ENCODE results near the gene RAB11FIP4.

RAB11FIP4 gene

DNA sequence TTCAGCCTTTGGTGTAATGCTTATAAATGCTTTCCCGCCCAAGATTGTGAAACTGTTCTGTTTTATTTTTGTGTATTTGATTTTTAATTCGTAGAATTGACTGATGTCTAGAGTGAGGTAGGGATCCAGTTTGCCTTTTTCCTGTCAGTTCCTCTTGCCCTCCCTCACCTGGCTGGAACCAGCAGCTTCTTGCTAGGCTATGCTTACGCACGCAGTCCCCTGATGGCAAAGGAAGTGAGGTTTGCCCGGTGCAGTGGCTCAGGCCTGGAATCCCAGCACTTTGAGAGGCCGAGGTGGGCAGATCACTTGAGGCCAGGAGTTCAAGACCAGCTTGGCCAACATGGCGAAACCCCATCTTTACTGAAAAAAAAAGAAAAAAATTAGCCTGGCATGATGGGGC lies 51.9 kb downstream of the RAB11FIP4 start:
- Histone ChIP-seq H3K27ac (no peak overlapping the region), H3K36me3 (ENCODE audit: insufficient read depth, low read length) (no peaks in the 10 kb centered on the region), H3K9ac (ENCODE audit: insufficient read length) (no peak overlapping the region), H3K9me3 (ENCODE audit: low read depth, low read length) (no peaks in the 10 kb centered on the region), H3K4me3 (no peak overlapping the region)
- TF ChIP-seq POLR2AphosphoS5 (IDR thresholded peaks at IDR 0.05; ENCODE audit: borderline replicate concordance, low read depth, low read length) (no peak), EZH2 (IDR thresholded peaks at IDR 0.05) (no peak), FOXP2 (optimal IDR thresholded peaks at IDR 0.05; ENCODE audit: control extremely low read depth, extremely low read length, insufficient read depth) (no peak)
- DNase-seq (ENCODE audit: low read depth, low spot score): no peak

DNA sequence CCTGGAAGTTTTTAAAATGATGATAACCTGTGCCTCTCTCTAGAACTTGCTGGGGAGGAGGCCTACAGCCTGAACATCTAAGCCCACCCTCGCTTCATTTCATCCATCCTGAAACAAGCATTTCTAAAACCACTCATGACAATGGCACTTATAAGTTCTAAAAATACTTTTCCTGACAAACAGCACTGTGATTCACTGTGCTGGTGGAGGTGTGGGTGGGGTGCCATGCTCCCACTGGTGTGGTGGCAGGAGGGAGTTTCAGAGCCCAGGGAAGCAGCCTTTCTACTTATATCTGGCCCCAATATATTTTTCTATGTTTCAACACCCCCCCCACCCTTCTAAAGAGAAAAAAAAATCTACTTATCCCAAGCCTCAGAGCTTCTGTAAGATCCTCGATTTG lies 52.6 kb downstream of the RAB11FIP4 start:
- Histone ChIP-seq H3K4me3 (no peak overlapping the region), H3K9ac (ENCODE audit: insufficient read length) (no peak overlapping the region), H3K9me3 (ENCODE audit: low read depth, low read length) (no peaks in the 10 kb centered on the region), H3K36me3 (ENCODE audit: insufficient read depth, low read length) (no peaks in the 10 kb centered on the region), H3K27ac (no peak overlapping the region)
- no peak for DNase-seq (ENCODE audit: low read depth, low spot score)
- no peak for TF ChIP-seq EZH2 (IDR thresholded peaks at IDR 0.05)
- no peak for TF ChIP-seq FOXP2 (optimal IDR thresholded peaks at IDR 0.05; ENCODE audit: control extremely low read depth, extremely low read length, insufficient read depth)
- no peak for TF ChIP-seq POLR2AphosphoS5 (IDR thresholded peaks at IDR 0.05; ENCODE audit: borderline replicate concordance, low read depth, low read length)

DNA sequence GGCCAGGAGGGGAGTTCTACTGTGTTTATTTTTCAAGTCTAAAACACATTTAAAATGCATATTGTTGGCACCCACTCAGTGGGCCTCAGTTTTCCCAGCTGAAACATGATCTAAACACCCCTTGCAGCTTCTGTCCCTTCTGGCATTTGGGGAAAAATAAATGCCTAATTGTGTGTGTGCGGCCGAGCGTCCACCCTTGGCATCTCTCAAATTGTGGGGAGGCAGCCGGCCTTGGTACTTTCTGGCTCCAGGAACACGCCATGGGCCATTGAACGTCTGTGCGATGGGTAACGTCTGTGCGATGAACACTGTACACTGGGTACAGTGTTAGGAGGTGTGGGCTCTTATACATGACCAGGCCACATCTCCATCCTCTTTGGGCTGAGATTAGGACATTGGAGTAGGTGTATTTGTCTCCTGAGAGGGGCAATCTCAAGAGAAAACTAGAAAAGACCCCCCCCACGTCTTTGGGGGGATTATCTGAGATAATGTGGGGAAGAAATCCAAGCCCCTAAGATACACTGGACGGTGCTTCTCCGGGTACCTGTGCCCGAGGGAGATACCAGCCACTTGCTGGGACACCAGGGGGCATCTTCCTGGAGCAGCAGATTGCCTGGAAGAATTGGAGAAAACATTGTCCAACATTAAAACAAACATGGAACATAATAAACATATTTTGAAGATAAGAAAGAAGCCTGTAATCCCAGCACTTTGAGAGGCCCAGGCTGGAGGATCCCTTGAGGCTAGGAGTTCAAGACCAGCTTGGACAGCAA lies 54.9 kb downstream of the RAB11FIP4 start:
- Histone ChIP-seq H3K9ac (ENCODE audit: insufficient read length) (no peak overlapping the region), H3K36me3 (ENCODE audit: insufficient read depth, low read length) (no peaks in the 10 kb centered on the region), H3K4me3 (no peak overlapping the region), H3K27ac (no peak overlapping the region), H3K9me3 (ENCODE audit: low read depth, low read length) (no peaks in the 10 kb centered on the region)
- TF ChIP-seq POLR2AphosphoS5 (IDR thresholded peaks at IDR 0.05; ENCODE audit: borderline replicate concordance, low read depth, low read length) (no peak), EZH2 (IDR thresholded peaks at IDR 0.05) (no peak)
- DNase-seq (ENCODE audit: low read depth, low spot score): no peak

DNA sequence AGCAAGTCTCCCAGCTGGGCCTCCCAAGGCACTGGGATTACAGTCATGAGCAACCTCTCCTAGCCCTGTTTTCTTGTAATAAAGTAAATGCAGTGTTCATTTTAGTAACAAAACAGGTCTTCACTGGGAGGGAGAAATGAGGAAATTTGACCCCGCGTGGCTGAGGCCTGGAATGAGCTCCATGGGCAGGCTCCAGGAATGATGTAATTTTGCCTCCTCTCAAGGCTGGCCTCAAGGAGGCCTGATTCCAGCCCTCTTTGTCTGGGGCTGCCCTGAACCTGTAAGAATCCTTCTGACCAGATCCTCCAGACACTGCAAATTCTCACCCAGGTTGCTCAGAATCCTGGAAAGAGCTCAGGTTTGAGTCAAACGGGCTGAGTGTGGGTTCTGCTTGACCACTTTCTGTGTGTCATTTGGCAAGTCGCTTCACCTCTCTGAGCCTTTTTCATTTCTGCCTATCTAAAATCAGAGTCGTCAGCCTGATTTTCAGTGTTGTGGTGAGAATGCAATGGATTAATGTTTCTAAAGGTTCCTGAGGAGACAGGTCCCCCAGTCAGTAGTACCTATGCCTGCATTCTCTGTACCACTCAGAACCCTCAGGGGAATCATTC lies 57.1 kb downstream of the RAB11FIP4 start:
- H3K4me3 ChIP-seq: no peak overlapping the region
- no peaks in the 10 kb centered on the region for H3K36me3 ChIP-seq (ENCODE audit: insufficient read depth, low read length)
- no peak for TF ChIP-seq POLR2AphosphoS5 (IDR thresholded peaks at IDR 0.05; ENCODE audit: borderline replicate concordance, low read depth, low read length)
- TF ChIP-seq FOXP2 (optimal IDR thresholded peaks at IDR 0.05; ENCODE audit: control extremely low read depth, extremely low read length, insufficient read depth): no peak
- TF ChIP-seq EZH2 (IDR thresholded peaks at IDR 0.05): no peak
- no peak for DNase-seq (ENCODE audit: low read depth, low spot score)
- no peaks in the 10 kb centered on the region for H3K9me3 ChIP-seq (ENCODE audit: low read depth, low read length)
- no peak overlapping the region for H3K27ac ChIP-seq
- H3K9ac ChIP-seq (ENCODE audit: insufficient read length): no peak overlapping the region

DNA sequence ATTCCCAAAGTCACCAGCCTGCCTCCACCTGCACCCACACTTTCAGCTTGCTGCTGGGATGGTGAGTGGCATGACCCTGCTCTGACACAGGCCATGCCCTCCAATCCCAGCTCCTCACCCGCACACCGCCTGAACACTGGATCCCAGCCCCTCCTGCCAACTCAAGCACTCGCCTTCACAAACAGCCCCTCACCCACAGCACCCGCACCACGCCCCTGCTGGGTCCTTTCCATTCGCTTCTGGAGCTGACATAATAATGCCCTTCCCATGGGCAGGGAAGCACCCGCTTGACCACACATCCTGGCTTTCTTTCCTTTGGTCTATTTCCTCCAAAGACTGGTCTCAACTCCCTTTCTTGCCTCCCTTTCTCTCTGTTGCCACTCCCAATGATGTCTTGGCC lies 57.6 kb downstream of the RAB11FIP4 start:
- H3K9ac ChIP-seq (ENCODE audit: insufficient read length): no peak overlapping the region
- H3K36me3 ChIP-seq (ENCODE audit: insufficient read depth, low read length): no peaks in the 10 kb centered on the region
- TF ChIP-seq FOXP2 (optimal IDR thresholded peaks at IDR 0.05; ENCODE audit: control extremely low read depth, extremely low read length, insufficient read depth) (no peak), EZH2 (IDR thresholded peaks at IDR 0.05) (no peak), POLR2AphosphoS5 (IDR thresholded peaks at IDR 0.05; ENCODE audit: borderline replicate concordance, low read depth, low read length) (no peak)
- DNase-seq (ENCODE audit: low read depth, low spot score): no peak
- H3K9me3 ChIP-seq (ENCODE audit: low read depth, low read length): no peaks in the 10 kb centered on the region
- no peak overlapping the region for H3K4me3 ChIP-seq
- H3K27ac ChIP-seq: no peak overlapping the region

DNA sequence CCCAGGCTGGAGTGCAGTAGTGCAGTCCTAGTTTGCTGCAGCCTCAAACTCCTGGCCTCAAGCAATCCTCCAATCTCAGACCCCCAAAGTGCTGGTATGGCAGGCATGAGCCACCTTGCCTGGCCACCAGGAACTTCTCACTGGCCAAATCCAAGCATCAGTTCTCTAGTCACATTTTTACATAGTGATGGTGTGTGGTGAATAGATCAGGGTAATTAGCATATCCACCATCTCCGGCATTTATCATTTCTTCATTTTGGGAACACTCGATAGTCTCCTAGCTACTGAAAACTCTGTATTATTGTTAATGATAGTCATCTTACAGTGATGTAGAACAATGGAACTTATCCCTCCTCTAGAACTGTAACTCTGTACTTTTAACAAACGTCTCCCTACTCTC lies 58.3 kb downstream of the RAB11FIP4 start:
- Histone ChIP-seq H3K36me3 (ENCODE audit: insufficient read depth, low read length) (no peaks in the 10 kb centered on the region), H3K9me3 (ENCODE audit: low read depth, low read length) (no peaks in the 10 kb centered on the region), H3K4me3 (no peak overlapping the region), H3K9ac (ENCODE audit: insufficient read length) (no peak overlapping the region), H3K27ac (no peak overlapping the region)
- TF ChIP-seq FOXP2 (optimal IDR thresholded peaks at IDR 0.05; ENCODE audit: control extremely low read depth, extremely low read length, insufficient read depth): no peak
- TF ChIP-seq POLR2AphosphoS5 (IDR thresholded peaks at IDR 0.05; ENCODE audit: borderline replicate concordance, low read depth, low read length): no peak
- no peak for TF ChIP-seq EZH2 (IDR thresholded peaks at IDR 0.05)
- no peak for DNase-seq (ENCODE audit: low read depth, low spot score)

DNA sequence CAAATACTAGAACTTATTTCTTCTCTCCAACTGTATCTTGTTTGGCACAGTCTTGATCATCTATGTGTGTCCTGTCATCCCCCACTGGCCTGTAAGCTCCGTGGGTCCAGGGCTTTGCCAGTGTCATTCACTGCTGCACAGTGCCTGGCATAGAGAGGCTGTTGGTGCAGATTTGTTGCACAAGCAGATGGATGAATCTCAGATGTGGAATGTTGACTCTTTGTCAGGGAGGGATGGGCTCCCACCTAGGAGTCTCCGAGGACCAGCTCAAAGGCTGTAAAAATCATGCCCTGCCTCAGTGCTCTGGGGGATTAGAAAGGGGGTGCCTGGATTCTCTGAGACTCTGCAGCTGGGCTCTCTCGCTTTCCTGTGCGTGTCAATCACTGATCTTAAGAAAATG lies 60.6 kb downstream of the RAB11FIP4 start:
- Histone ChIP-seq H3K9me3 (ENCODE audit: low read depth, low read length) (no peaks in the 10 kb centered on the region), H3K36me3 (ENCODE audit: insufficient read depth, low read length) (no peaks in the 10 kb centered on the region), H3K9ac (ENCODE audit: insufficient read length) (no peak overlapping the region), H3K4me3 (no peak overlapping the region), H3K27ac (no peak overlapping the region)
- TF ChIP-seq POLR2AphosphoS5 (IDR thresholded peaks at IDR 0.05; ENCODE audit: borderline replicate concordance, low read depth, low read length) (no peak), EZH2 (IDR thresholded peaks at IDR 0.05) (no peak), FOXP2 (optimal IDR thresholded peaks at IDR 0.05; ENCODE audit: control extremely low read depth, extremely low read length, insufficient read depth) (no peak)
- DNase-seq (ENCODE audit: low read depth, low spot score): no peak

DNA sequence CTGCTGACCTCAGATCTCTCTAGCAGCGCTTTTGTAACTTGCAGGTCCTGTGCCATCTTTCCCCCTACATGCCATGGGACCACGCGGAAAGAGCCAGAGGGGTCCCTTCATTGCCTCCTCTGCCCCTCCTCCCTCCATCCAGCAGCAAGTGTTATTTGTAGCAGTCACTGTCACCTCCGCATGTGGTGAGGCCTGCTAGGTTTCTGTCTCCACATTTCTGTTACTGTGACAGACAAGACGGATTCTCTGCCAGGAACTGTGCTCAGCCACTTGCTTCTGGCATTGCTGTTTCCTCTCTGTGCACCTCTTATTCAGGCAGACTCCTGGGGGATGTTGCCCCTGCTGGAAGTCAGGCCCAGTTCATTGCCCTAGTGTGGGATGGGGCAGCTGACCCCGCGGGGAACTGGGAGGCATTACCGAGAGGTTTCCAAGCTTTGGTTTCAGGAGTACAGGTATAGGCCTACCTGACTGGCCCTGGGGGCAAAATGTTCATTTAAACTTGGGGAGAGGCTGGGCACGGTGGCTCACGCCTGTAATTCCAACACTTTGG lies 61.2 kb downstream of the RAB11FIP4 start:
- no peak overlapping the region for H3K4me3 ChIP-seq
- no peaks in the 10 kb centered on the region for H3K9me3 ChIP-seq (ENCODE audit: low read depth, low read length)
- no peak for DNase-seq (ENCODE audit: low read depth, low spot score)
- no peak overlapping the region for H3K27ac ChIP-seq
- no peak overlapping the region for H3K9ac ChIP-seq (ENCODE audit: insufficient read length)
- no peak for TF ChIP-seq EZH2 (IDR thresholded peaks at IDR 0.05)
- H3K36me3 ChIP-seq (ENCODE audit: insufficient read depth, low read length): no peaks in the 10 kb centered on the region

Data from SK-N-MC (cell line).